Stimulated activated CD8-positive, alpha-beta memory T cell treated with anti-CD3 and anti-CD28 coated beads, Interleukin-4, amount 100 ng/mL, for 24 hours (primary cell): ENCODE data around the gene UFL1.

Source experiments
- DNase-seq: peaks from one replicate; pipeline ENCODE4 v3.0.0-alpha.2; 2020; ENCODE audit warnings: low read depth

The UFL1 gene

DNA sequence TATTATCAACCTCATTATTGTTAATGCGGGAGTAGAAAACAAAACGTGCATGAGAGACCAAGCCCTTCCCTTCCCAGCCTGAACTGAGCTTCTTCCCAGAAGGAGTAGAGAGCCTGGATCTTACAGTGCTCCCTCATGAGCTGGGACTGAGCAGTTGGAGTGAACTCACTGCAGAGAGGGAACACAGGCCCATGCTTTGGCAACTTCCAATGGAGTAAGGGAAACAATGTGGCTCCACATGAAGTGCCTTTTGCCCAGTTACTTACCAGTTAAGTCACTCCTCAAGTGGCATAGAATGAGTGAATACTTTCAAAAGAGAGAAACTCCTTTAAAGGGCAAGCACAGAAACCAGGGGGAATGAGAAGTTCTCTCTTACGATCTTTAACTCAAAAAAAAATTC, 53.8 kb downstream of the UFL1 start:
- no peak for DNase-seq

DNA sequence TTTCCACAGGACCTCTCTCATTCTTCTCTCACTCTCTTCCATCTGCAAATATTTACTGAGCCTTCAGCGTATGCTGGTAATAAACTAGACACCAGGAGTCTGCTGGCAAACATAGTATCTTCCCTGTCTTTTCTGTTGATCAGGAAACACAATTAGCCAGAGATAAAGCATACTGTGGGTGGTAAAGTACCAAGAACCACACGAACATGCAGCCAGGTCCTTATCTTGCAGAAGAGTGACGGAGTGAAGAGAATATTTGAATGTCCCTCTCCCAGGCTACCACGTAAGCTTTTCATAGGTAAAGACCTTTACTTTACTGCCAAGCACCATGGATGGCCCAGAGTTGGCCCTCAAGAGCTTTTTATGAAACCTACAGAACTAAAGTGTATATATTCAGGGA, 54.6 kb downstream of the UFL1 start:
- no peak for DNase-seq

DNA sequence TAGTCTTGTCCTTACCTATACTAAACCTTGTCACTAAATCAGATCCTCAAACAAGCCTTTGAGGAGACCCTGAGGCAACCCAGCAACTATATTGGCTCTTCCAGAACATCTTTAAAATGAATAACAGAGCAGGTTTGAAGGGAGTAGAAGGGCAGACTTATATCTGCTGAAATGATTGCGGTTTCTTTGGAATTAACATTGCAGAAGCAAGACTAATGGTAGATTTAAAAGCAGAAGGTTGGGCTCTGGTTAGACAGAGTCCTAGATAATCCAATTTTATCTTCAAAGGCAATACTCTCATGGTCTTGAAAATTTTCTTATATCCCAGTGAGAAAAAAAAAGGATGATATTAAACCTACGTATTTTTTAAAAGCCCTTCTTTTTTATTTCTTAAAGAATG, 60.4 kb downstream of the UFL1 start:
- no peak for DNase-seq

DNA sequence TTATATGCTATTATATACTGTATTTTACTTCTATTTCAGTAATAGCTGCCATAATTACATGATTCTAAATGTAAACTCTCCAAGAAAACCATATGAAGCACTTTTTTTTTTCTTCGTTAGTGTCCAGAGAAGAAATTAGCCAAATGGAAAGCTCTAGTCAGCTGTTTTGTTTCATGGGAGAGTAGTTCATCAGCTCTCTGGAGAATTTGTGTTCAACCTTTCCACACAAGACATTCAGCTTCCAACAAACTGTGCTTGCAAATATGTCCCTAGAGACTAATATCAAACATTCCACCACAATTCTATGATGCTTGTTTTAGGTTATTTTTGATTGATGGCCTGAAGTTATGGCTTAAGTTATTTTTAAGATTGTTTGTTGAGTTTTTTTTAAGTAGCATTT, 60.8 kb downstream of the UFL1 start:
- no peak for DNase-seq

DNA sequence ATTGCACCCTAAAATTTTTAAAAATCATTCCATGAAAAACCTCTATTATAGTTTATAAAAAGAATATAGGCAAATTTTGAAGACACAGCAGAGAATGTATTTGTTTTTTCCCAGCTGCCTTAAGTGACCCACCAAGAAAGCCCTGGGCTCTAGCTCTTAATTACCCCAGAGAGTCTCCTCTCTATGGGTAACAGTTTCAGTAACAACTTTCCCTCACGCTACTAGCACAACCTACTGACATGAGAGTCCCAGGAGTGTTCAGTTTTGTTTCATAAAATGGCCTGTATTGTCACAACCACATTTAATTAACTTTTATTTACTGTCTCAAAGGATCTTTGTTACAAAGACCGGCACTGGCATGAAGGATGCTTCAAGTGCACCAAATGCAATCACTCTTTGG, 82.8 kb downstream of the UFL1 start:
- no peak for DNase-seq
